ENCODE measurements around the gene ZNF879.

- TF ChIP-seq POLR2A (IDR thresholded peaks at IDR 0.05; ENCODE audit: low read depth, low read length) (no peak), POLR2AphosphoS5 (IDR thresholded peaks at IDR 0.05; ENCODE audit: low read depth, low read length) (no peak), TAF1 (IDR thresholded peaks at IDR 0.05; ENCODE audit: borderline replicate concordance, low read depth, low read length) (no peak)
These were observed 34.3 kb upstream of the ZNF879 start for GRCh38 chr5:178989311-178989710.

All from GM12892 (cell line).